K562 (cell line): ENCODE data around the gene IMMP1L.

Experiments
- BDP1 ChIP-seq: IDR thresholded peaks from 3 replicates; pipeline ENCODE4 v1.6.1; 2011; ENCODE audit not compliant: insufficient read length, insufficient read depth
- CREM ChIP-seq: IDR thresholded peaks from 2 replicates; pipeline ENCODE4 v1.6.1; 2014; ENCODE audit warnings: antibody characterized with exemption, low read depth
- ESRRA ChIP-seq: fragments of 450-650 bp; IDR thresholded peaks from 2 replicates; pipeline ENCODE4 v1.6.1; 2014; ENCODE audit warnings: low read depth, mild to moderate bottlenecking, moderate library complexity, borderline replicate concordance
- FOS ChIP-seq: IDR thresholded peaks from 3 replicates; pipeline ENCODE4 v1.6.1; 2011; ENCODE audit not compliant: insufficient read length; ENCODE audit errors: extremely low read depth
- POU5F1 ChIP-seq: fragments of 150-350 bp; IDR thresholded peaks from 2 replicates; pipeline ENCODE4 v1.6.1; 2014; ENCODE audit warnings: borderline replicate concordance, low read length, low read depth, mild to moderate bottlenecking; ENCODE audit not compliant: partially characterized antibody
- PPARD ChIP-seq: fragments of 250-450 bp; sonication (Bioruptor Pico); IDR thresholded peaks from 2 replicates; pipeline ENCODE4 v1.8.0; 2022; ENCODE audit warnings: inconsistent platforms, mild to moderate bottlenecking, moderate library complexity
- ZBTB5 ChIP-seq: fragments of 450-650 bp; IDR thresholded peaks from 2 replicates; pipeline ENCODE4 v1.6.1; 2017; ENCODE audit warnings: antibody characterized with exemption
- TF ChIP-seq, protein P1 (sequence below), 3 experiments: IDR thresholded peaks in 2 of 3; conservative IDR thresholded peaks in 1 of 3; 2 replicates each; pipeline ENCODE4 v1.5.1; 2011 to 2012; ENCODE audit warnings: low read length in 3 of 3, mild to moderate bottlenecking in 3 of 3, control low read depth in 2 of 3, improper control_type of control experiment in 1 of 3, inconsistent platforms in 1 of 3, low read depth in 1 of 3, mixed read lengths in 1 of 3, moderate library complexity in 1 of 3; ENCODE audit not compliant: insufficient read depth in 2 of 3
- TF ChIP-seq, protein P2 (sequence below), 2 experiments: fragments of 450-650 bp in 1 of 2; sonication (generic) in 1 of 2; formaldehyde crosslinking in 1 of 2; IDR thresholded peaks in 1 of 2; conservative IDR thresholded peaks in 1 of 2; 2 replicates each; pipeline versions ENCODE4 v1.6.1 to v1.8.1; 2016 to 2023; ENCODE audit warnings: mild to moderate bottlenecking in 2 of 2, moderate library complexity in 2 of 2, inconsistent platforms in 1 of 2, missing genetic modification reagents in 1 of 2

DNA sequence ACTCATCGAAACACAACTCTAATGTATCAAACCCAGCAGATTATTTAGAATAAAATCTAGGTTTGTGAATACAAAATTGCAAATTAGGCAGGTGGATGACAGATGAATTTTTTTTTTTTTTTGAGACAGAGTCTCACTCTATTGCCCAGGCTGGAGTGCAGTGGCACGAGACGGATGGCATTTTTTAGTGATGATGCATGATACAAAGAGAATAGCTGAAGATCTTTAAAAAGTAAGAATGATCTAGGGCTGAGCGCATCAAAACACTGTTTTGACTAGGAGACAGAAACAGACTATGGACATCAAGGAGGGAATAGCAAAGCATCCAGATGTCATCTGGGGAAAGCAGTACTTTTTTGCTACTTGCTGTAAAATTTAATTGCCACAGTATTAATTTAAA, 63.8 kb downstream of the IMMP1L start:
- TF ChIP-seq, protein P1, sequence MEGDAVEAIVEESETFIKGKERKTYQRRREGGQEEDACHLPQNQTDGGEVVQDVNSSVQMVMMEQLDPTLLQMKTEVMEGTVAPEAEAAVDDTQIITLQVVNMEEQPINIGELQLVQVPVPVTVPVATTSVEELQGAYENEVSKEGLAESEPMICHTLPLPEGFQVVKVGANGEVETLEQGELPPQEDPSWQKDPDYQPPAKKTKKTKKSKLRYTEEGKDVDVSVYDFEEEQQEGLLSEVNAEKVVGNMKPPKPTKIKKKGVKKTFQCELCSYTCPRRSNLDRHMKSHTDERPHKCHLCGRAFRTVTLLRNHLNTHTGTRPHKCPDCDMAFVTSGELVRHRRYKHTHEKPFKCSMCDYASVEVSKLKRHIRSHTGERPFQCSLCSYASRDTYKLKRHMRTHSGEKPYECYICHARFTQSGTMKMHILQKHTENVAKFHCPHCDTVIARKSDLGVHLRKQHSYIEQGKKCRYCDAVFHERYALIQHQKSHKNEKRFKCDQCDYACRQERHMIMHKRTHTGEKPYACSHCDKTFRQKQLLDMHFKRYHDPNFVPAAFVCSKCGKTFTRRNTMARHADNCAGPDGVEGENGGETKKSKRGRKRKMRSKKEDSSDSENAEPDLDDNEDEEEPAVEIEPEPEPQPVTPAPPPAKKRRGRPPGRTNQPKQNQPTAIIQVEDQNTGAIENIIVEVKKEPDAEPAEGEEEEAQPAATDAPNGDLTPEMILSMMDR (IDR thresholded peaks at IDR 0.05 in 2 of 3, conservative IDR thresholded peaks at IDR 0.05 in 1 of 3; ENCODE audit: insufficient read depth in 2 of 3, low read depth in 1 of 3, low read length in 3 of 3) = no peak
- TF ChIP-seq FOS (no peak), BDP1 (no peak), POU5F1 (no peak), CREM (no peak), ESRRA (no peak), PPARD (CRISPR knock-in tag) (no peak), ZBTB5 (no peak)
- TF ChIP-seq, protein P2, sequence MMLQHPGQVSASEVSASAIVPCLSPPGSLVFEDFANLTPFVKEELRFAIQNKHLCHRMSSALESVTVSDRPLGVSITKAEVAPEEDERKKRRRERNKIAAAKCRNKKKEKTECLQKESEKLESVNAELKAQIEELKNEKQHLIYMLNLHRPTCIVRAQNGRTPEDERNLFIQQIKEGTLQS (IDR thresholded peaks at IDR 0.05) = no peak
- TF ChIP-seq, protein P2 (CRISPR knock-in tag; conservative IDR thresholded peaks at IDR 0.05) = no peak
